SU-DHL-6 (cell line): ENCODE measurements around the gene KIF7.

Source experiments
- H2AFZ ChIP-seq: fragments of 200-600 bp; sonication (generic); 2 replicates; pipeline ENCODE4 v1.6.1; 2014; ENCODE audit warnings: low read depth, mild to moderate bottlenecking, moderate library complexity, mixed read lengths, antibody characterized with exemption, low read length; ENCODE audit not compliant: severe bottlenecking
- H3F3A ChIP-seq: fragments of 200-600 bp; shearing (Covaris generic); 2 replicates; pipeline ENCODE4 v1.6.0; 2016; ENCODE audit warnings: antibody characterized with exemption, mild to moderate bottlenecking; ENCODE audit not compliant: insufficient read depth
- H3K27ac ChIP-seq: fragments of 200-600 bp; sonication (generic); 2 replicates; pipeline ENCODE4 v1.5.1; 2016; ENCODE audit warnings: low read depth, mild to moderate bottlenecking, low read length, moderate library complexity, mixed read lengths
- H3K27me3 ChIP-seq: fragments of 200-600 bp; sonication (generic), shearing (Covaris generic); 2 replicates; pipeline ENCODE4 v1.6.0; 2014; ENCODE audit warnings: mild to moderate bottlenecking, low read length
- H3K36me3 ChIP-seq: fragments of 200-600 bp; sonication (generic); 2 replicates; pipeline ENCODE4 v1.6.1; 2014; ENCODE audit warnings: mild to moderate bottlenecking, low read length, mixed read lengths
- H3K4me2 ChIP-seq: fragments of 300-600, 200-600 bp; shearing (Covaris generic), sonication (generic); 2 replicates; pipeline ENCODE4 v1.6.0; 2014; ENCODE audit warnings: low read length, low read depth, mild to moderate bottlenecking; ENCODE audit not compliant: poor library complexity, severe bottlenecking
- H3K4me3 ChIP-seq: fragments of 200-600 bp; sonication (generic); 2 replicates; pipeline ENCODE4 v1.5.1; 2014; ENCODE audit warnings: antibody characterized with exemption, low read length, mild to moderate bottlenecking, mixed read lengths; ENCODE audit not compliant: insufficient read depth, poor library complexity, severe bottlenecking
- H3K79me2 ChIP-seq: fragments of 200-600 bp; sonication (generic); 2 replicates; pipeline ENCODE4 v1.6.1; 2014; ENCODE audit warnings: mild to moderate bottlenecking, low read length, moderate library complexity; ENCODE audit not compliant: insufficient read depth
- H3K9ac ChIP-seq: fragments of 200-600 bp; sonication (generic); 2 replicates; pipeline ENCODE4 v1.7.0; 2014; ENCODE audit warnings: mild to moderate bottlenecking, low read length
- H3K9me2 ChIP-seq: fragments of 200-600 bp; sonication (generic); replicated peaks from 2 replicates; pipeline ENCODE4 v1.6.1; 2014; ENCODE audit warnings: low read length; ENCODE audit not compliant: insufficient read depth
- H3K9me3 ChIP-seq: fragments of 200-600 bp; sonication (generic); 2 replicates; pipeline ENCODE4 v1.6.1; 2014; ENCODE audit warnings: low read length, mixed read lengths; ENCODE audit not compliant: insufficient read depth
- H4K20me1 ChIP-seq: fragments of 200-600 bp; sonication (generic); 2 replicates; pipeline ENCODE4 v1.6.1; 2014; ENCODE audit warnings: low read depth, mild to moderate bottlenecking, antibody characterized with exemption, low read length, moderate library complexity, mixed read lengths
- EZH2phosphoT487 ChIP-seq: fragments of 200-600 bp; sonication (generic), shearing (Covaris generic); conservative IDR thresholded peaks from 2 replicates; pipeline ENCODE4 v1.6.1; 2018; ENCODE audit warnings: mild to moderate bottlenecking, antibody characterized with exemption, low read length, moderate library complexity, mixed read lengths
- TF ChIP-seq, protein P1 (sequence below): fragments of 200-600 bp; sonication (generic); IDR thresholded peaks from one replicate; pipeline ENCODE4 v1.5.1; 2017; ENCODE audit warnings: antibody characterized with exemption, mild to moderate bottlenecking, low read length, moderate library complexity; ENCODE audit not compliant: insufficient read depth, poor library complexity, severe bottlenecking

Gene KIF7

DNA sequence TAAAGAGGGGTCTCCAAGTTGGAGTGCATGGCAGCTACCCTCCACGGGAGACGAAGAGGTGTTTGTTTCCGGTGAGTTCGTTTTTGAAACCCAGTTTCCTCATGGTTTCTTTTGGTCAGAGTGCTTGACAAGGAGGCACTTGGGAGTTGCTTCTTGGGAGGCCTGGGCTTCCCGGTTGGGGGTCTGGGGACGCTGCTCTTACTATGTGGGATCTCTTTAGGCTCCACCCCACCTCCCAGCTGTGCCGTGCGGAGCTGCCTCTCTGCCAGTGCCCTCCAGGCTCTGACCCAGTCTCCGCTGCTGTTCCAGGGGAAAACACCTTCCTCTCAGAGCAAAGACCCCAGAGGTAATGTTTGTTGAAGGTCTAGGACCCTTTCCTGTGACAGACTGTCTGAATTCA is 29.6 kb downstream of the KIF7 start:
- no peaks in the 10 kb centered on the region for H3K79me2 ChIP-seq
- H2AFZ ChIP-seq, result no peak overlapping the region
- no peak overlapping the region for H3K9ac ChIP-seq
- H3K4me3 ChIP-seq, result no peak overlapping the region
- TF ChIP-seq, protein P1, sequence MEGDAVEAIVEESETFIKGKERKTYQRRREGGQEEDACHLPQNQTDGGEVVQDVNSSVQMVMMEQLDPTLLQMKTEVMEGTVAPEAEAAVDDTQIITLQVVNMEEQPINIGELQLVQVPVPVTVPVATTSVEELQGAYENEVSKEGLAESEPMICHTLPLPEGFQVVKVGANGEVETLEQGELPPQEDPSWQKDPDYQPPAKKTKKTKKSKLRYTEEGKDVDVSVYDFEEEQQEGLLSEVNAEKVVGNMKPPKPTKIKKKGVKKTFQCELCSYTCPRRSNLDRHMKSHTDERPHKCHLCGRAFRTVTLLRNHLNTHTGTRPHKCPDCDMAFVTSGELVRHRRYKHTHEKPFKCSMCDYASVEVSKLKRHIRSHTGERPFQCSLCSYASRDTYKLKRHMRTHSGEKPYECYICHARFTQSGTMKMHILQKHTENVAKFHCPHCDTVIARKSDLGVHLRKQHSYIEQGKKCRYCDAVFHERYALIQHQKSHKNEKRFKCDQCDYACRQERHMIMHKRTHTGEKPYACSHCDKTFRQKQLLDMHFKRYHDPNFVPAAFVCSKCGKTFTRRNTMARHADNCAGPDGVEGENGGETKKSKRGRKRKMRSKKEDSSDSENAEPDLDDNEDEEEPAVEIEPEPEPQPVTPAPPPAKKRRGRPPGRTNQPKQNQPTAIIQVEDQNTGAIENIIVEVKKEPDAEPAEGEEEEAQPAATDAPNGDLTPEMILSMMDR, result no peak
- TF ChIP-seq EZH2phosphoT487, result no peak
- H3K4me2 ChIP-seq, result no peak overlapping the region
- no peak overlapping the region for H3K27ac ChIP-seq
- peaks cover 3% of the 10 kb centered on the region; the same call in 1 of the 2 replicates for H3F3A ChIP-seq
- H3K36me3 ChIP-seq, result peaks cover 8% of the 10 kb centered on the region; the same call in 1 of the 2 replicates
- H3K27me3 ChIP-seq, result no peaks in the 10 kb centered on the region
- H3K9me2 ChIP-seq, result no peaks in the 10 kb centered on the region
- no peaks in the 10 kb centered on the region for H3K9me3 ChIP-seq
- no peaks in the 10 kb centered on the region for H4K20me1 ChIP-seq

DNA sequence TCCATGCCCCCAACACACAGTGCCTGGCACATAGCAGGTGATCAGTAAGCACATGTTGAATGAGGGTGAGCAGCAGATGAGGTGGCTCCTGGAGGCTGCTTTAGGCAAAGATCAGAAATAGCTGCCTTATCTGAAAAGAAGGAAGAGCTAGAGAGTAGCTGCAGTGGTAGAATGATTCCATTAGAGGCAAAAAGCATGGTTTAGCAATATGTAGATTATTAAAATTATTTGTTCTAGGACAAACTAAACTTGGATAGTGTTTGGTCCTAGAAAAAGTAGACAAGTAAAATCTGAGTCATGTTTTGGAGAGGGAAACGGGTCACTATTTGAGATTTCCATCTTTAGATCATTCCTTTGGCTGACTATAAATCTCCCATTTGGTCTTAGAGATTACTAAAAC is 32.1 kb downstream of the KIF7 start:
- Histone ChIP-seq H3K9me3 (no peaks in the 10 kb centered on the region), H3K27me3 (no peaks in the 10 kb centered on the region), H3K9ac (no peak overlapping the region), H4K20me1 (no peaks in the 10 kb centered on the region), H3K4me3 (no peak overlapping the region), H2AFZ (no peak overlapping the region), H3K79me2 (no peaks in the 10 kb centered on the region), H3F3A (peaks cover 3% of the 10 kb centered on the region; the same call in 1 of the 2 replicates), H3K9me2 (no peaks in the 10 kb centered on the region), H3K27ac (no peak overlapping the region), H3K36me3 (peaks cover 23% of the 10 kb centered on the region; the same call in 1 of the 2 replicates), H3K4me2 (no peak overlapping the region)
- TF ChIP-seq, protein P1, result no peak
- TF ChIP-seq EZH2phosphoT487, result no peak

DNA sequence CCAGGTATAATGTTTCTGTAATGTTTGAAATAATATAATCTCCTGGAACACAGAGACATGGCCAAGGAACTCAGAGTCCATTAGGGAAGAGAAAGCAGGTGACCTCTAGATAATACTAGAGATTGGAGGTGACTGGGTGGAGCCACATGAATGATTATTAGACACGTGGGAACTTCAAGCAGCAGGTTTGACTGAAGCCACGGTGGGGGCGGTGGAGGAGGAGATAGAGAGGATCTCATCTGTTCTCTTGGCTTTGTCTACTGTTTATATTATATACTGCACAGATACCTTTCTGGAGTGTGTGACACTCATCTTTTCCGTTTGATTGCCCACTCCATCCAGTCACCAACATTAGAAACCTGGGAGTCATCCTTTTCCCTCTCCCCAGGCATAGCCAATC is 33.7 kb downstream of the KIF7 start:
- H3K9ac ChIP-seq, result no peak overlapping the region
- no peak overlapping the region for H2AFZ ChIP-seq
- TF ChIP-seq EZH2phosphoT487, result no peak
- TF ChIP-seq, protein P1, result no peak
- no peaks in the 10 kb centered on the region for H3K9me3 ChIP-seq
- no peaks in the 10 kb centered on the region for H3K9me2 ChIP-seq
- peaks cover 31% of the 10 kb centered on the region; the same call in 1 of the 2 replicates for H3K36me3 ChIP-seq
- no peaks in the 10 kb centered on the region for H3K79me2 ChIP-seq
- no peak overlapping the region for H3K27ac ChIP-seq
- peaks cover 3% of the 10 kb centered on the region; the same call in 1 of the 2 replicates for H3F3A ChIP-seq
- no peak overlapping the region for H3K4me3 ChIP-seq
- H3K27me3 ChIP-seq, result no peaks in the 10 kb centered on the region
- H3K4me2 ChIP-seq, result no peak overlapping the region
- H4K20me1 ChIP-seq, result no peaks in the 10 kb centered on the region
